ENCODE results near the gene TYW3. TPM values are rescaled to one million over a fixed set of nuclear protein-coding genes. Genes with fewer than 3 reads are reported as not detected.

Gene TYW3
- 10.0 and 13.7 TPM in 2 replicates for total RNA-seq (2014; rRNA removed; shearing (Covaris generic); ENCODE audit: low replicate concordance)

GRCh38 chr1:74732960-74733603, at the start of gene TYW3, which contains the start of gene CRYZ:
Gene TYW3 (plus strand): TSS chr1:74733152. CDS start chr1:74733245, 93 bp downstream.
Gene CRYZ (minus strand): TSS chr1:74733050. CDS start chr1:74724821, 8,229 bp downstream.
- peak; percentile 89 for DNase-seq (ENCODE audit: low read depth)
- in situ Hi-C loops (cut with HindIII; ENCODE audit: low pct_unique_long_range_greater_than_20kb, low sequenced_read_pairs) = no loop called here

- DNase-seq (ENCODE audit: low read depth) = no peak
- in situ Hi-C loops (cut with HindIII; ENCODE audit: low pct_unique_long_range_greater_than_20kb, low sequenced_read_pairs) = no loop called here
These were observed 49.3 kb upstream of the TYW3 start for GRCh38 chr1:74683656-74684055.

GRCh38 chr1:74684301-74684700, 48.7 kb upstream of the TYW3 start:
- no peak for DNase-seq (ENCODE audit: low read depth)
- in situ Hi-C loops (cut with HindIII; ENCODE audit: low pct_unique_long_range_greater_than_20kb, low sequenced_read_pairs) = no loop called here

- in situ Hi-C loops (cut with HindIII; ENCODE audit: low pct_unique_long_range_greater_than_20kb, low sequenced_read_pairs) = no loop called here
- no peak for DNase-seq (ENCODE audit: low read depth)
These were observed 46.0 kb upstream of the TYW3 start for GRCh38 chr1:74686928-74687327.

- in situ Hi-C loops (cut with HindIII; ENCODE audit: low pct_unique_long_range_greater_than_20kb, low sequenced_read_pairs) = no loop called here
- DNase-seq (ENCODE audit: low read depth) = peak; percentile 40
These were observed 43.2 kb upstream of the TYW3 start for GRCh38 chr1:74689621-74690363.

GRCh38 chr1:74690364-74690696, 42.6 kb upstream of the TYW3 start:
- no peak for DNase-seq (ENCODE audit: low read depth)
- in situ Hi-C loops (cut with HindIII; ENCODE audit: low pct_unique_long_range_greater_than_20kb, low sequenced_read_pairs) = no loop called here

GRCh38 chr1:74690909-74691308, 42.0 kb upstream of the TYW3 start:
- no peak for DNase-seq (ENCODE audit: low read depth)
- in situ Hi-C loops (cut with HindIII; ENCODE audit: low pct_unique_long_range_greater_than_20kb, low sequenced_read_pairs) = no loop called here

GRCh38 chr1:74693473-74693872, 39.5 kb upstream of the TYW3 start:
- peak; percentile 2 for DNase-seq (ENCODE audit: low read depth)
- in situ Hi-C loops (cut with HindIII; ENCODE audit: low pct_unique_long_range_greater_than_20kb, low sequenced_read_pairs) = no loop called here

GRCh38 chr1:74697832-74698231, 35.1 kb upstream of the TYW3 start:
- in situ Hi-C loops (cut with HindIII; ENCODE audit: low pct_unique_long_range_greater_than_20kb, low sequenced_read_pairs) = no loop called here
- no peak for DNase-seq (ENCODE audit: low read depth)

GRCh38 chr1:74699331-74699730, 33.6 kb upstream of the TYW3 start:
- in situ Hi-C loops (cut with HindIII; ENCODE audit: low pct_unique_long_range_greater_than_20kb, low sequenced_read_pairs) = no loop called here
- no peak for DNase-seq (ENCODE audit: low read depth)

- in situ Hi-C loops (cut with HindIII; ENCODE audit: low pct_unique_long_range_greater_than_20kb, low sequenced_read_pairs) = no loop called here
- no peak for DNase-seq (ENCODE audit: low read depth)
These were observed 29.4 kb upstream of the TYW3 start for GRCh38 chr1:74703386-74704182.

- in situ Hi-C loops (cut with HindIII; ENCODE audit: low pct_unique_long_range_greater_than_20kb, low sequenced_read_pairs) = no loop called here
- no peak for DNase-seq (ENCODE audit: low read depth)
These were observed 20.1 kb upstream of the TYW3 start for GRCh38 chr1:74712881-74713280.

- in situ Hi-C loops (cut with HindIII; ENCODE audit: low pct_unique_long_range_greater_than_20kb, low sequenced_read_pairs) = no loop called here
- DNase-seq (ENCODE audit: low read depth) = no peak
These were observed 19.1 kb upstream of the TYW3 start for GRCh38 chr1:74713849-74714248.

- no peak for DNase-seq (ENCODE audit: low read depth)
- in situ Hi-C loops (cut with HindIII; ENCODE audit: low pct_unique_long_range_greater_than_20kb, low sequenced_read_pairs) = no loop called here
These were observed 18.3 kb upstream of the TYW3 start for GRCh38 chr1:74714429-74715235.

GRCh38 chr1:74715236-74715502, 17.8 kb upstream of the TYW3 start:
- in situ Hi-C loops (cut with HindIII; ENCODE audit: low pct_unique_long_range_greater_than_20kb, low sequenced_read_pairs) = no loop called here
- DNase-seq (ENCODE audit: low read depth) = no peak

GRCh38 chr1:74715806-74716205, 17.1 kb upstream of the TYW3 start:
- no peak for DNase-seq (ENCODE audit: low read depth)
- in situ Hi-C loops (cut with HindIII; ENCODE audit: low pct_unique_long_range_greater_than_20kb, low sequenced_read_pairs) = no loop called here

GRCh38 chr1:74716822-74717221, 16.1 kb upstream of the TYW3 start:
- DNase-seq (ENCODE audit: low read depth) = no peak
- in situ Hi-C loops (cut with HindIII; ENCODE audit: low pct_unique_long_range_greater_than_20kb, low sequenced_read_pairs) = no loop called here

GRCh38 chr1:74717626-74718025, 15.3 kb upstream of the TYW3 start:
- DNase-seq (ENCODE audit: low read depth) = no peak
- in situ Hi-C loops (cut with HindIII; ENCODE audit: low pct_unique_long_range_greater_than_20kb, low sequenced_read_pairs) = no loop called here

- no peak for DNase-seq (ENCODE audit: low read depth)
- in situ Hi-C loops (cut with HindIII; ENCODE audit: low pct_unique_long_range_greater_than_20kb, low sequenced_read_pairs) = no loop called here
These were observed 6.9 kb upstream of the TYW3 start for GRCh38 chr1:74726063-74726462.
